Fibroblast of skin of right biceps (primary cell): ENCODE data around the gene ZNF385C.

ENCODE experiments used
- DNase-seq: peaks from one replicate; pipeline ENCODE4 v3.0.0-alpha.2; 2013

Gene ZNF385C

DNA sequence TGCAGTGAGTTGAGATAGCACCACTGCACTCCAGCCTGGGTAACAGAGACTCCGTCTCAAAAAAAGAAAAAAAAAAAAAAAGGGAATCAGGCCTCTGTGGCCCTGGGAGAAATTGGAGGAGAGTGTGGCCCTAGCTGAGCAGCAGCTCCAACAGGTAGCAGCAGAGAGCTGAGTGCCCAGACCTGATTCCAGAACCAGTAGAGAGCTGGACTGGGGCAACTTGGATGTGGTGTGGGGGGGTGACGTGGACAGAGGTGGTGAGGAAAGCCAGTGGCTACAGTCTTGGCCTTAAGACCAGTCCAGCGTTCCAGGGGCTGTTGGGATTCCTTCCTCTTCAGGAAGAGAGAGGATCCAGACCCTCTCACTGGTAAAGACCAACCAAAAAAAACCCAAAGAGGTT lies 26.0 kb upstream of the ZNF385C start:
- no peak for DNase-seq

DNA sequence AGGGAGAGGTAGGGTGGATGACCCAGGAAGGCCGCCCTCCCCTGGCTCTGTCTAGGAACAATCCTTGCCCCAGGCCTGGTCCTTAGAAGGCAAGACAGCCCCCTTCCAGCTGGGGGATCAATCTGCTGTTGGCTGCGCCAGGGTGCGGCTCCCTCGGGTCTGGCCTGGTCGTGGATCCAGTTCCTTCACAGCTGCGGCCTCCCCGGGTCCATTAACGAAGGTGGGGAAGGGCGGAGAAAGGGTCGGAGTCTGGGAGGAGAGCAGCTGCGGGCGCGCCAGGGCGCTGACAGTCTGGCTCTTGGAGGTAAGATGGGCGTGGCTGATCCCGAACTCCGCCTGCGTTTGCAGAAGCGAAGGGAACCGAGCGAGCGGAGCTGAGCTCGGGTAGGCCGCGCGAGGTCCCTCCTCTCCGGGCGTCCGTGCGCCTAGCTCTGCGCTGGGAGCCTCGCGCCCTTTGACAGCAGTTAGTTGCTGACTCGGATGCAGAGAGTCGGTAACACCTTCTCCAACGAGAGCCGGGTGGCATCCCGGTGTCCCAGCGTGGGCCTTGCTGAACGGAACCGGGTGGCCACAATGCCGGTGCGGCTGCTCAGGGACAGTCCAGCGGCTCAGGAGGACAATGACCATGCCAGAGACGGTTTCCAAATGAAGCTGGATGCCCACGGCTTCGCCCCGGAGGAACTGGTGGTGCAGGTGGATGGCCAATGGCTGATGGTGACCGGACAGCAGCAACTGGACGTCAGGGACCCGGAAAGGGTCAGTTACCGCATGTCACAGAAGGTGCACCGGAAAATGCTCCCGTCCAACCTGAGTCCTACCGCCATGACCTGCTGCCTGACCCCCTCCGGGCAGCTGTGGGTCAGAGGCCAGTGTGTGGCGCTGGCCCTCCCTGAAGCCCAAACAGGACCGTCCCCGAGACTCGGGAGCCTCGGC lies 24.4 kb upstream of the ZNF385C start, which contains the start of gene HSPB9:
HSPB9 (plus strand) TSS at position 434 of the 933 bp plus-strand sequence; CDS start at position 481, 47 bp downstream.
- DNase-seq: no peak

DNA sequence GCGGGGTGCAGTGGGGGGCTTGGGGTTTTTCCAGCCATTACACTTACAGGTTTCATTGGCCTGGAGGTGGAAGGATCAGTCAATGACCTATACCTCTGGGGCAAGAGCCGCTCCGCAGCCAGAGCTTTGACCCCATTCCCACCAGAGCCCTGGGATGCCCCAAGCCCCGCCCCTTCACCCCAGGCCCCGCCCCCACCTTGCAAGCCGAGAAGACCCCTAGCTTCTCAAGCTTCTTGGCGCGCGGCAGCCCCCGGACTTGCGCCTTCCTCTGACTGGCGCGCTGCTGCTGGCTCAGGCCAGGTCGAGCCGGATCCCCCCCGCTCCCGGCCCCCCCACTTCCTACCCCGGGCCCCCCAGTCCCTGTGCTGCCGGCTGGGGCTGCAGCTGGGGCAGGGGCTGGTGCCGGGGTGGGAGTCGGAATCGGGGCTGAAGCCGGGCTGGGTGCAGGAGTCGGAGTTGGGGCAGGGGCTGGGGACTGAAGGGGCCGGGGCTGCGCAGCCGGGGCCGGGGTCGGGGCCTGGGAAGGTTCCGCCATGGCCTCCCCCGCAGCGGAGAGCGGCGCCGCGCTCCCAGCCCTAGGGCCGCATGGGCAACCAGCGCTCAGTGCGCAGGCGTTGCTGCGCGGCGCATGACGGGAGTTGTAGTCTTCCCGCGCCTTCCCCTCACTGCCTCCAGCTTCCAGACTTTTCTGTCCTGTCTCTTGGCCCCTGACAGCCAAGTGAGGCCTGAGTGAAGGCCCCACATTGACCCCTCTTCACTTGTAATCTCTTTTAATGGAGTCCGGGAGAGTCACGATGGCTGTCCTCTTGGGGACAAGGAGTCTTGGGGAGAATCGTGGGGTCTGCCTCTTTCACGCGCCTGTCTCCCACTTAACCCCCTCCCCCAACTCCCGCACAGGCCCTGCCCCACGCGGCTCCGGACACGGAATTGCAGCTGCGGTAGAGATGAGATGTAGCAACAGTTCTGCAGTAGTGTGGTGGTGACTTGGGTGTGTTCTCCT lies 22.8 kb upstream of the ZNF385C start, which contains the start of gene KAT2A:
KAT2A (minus strand) TSS at position 598 of the 1,000 bp plus-strand sequence; CDS start at position 535, 63 bp downstream.
- DNase-seq: peak; percentile 81

GRCh38 chr17:42120161-42120769 lies 22.0 kb upstream of the ZNF385C start:
- DNase-seq: no peak

GRCh38 chr17:42119301-42119700 lies 21.0 kb upstream of the ZNF385C start:
- DNase-seq: no peak

DNA sequence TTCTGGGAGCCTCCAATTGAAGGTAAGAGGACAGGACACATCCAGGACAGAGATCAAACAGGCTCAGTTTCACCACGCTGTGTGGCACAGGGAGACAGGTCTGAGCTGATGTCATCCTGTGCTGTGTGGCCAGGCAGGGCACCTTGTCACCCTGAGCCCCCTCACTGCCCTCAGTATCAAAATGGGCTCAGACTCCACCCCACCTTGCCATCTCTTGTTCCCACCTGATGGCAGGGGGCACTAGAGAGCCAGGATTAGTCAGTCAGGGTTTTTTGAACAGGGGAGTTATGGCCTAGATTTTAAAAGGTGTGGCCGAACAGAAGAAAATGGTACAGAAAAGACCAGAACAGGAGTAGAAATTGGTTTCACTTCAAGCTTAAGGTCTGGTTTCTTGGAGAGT lies 20.3 kb upstream of the ZNF385C start:
- DNase-seq: no peak

GRCh38 chr17:42118126-42118510 lies 19.8 kb upstream of the ZNF385C start:
- DNase-seq: no peak

- DNase-seq: no peak
These were observed 19.3 kb upstream of the ZNF385C start for GRCh38 chr17:42117397-42118125.

- peak; percentile 72 for DNase-seq
These were observed 18.6 kb upstream of the ZNF385C start for GRCh38 chr17:42116705-42117396.

GRCh38 chr17:42114118-42114517 lies 15.8 kb upstream of the ZNF385C start:
- DNase-seq: no peak

DNA sequence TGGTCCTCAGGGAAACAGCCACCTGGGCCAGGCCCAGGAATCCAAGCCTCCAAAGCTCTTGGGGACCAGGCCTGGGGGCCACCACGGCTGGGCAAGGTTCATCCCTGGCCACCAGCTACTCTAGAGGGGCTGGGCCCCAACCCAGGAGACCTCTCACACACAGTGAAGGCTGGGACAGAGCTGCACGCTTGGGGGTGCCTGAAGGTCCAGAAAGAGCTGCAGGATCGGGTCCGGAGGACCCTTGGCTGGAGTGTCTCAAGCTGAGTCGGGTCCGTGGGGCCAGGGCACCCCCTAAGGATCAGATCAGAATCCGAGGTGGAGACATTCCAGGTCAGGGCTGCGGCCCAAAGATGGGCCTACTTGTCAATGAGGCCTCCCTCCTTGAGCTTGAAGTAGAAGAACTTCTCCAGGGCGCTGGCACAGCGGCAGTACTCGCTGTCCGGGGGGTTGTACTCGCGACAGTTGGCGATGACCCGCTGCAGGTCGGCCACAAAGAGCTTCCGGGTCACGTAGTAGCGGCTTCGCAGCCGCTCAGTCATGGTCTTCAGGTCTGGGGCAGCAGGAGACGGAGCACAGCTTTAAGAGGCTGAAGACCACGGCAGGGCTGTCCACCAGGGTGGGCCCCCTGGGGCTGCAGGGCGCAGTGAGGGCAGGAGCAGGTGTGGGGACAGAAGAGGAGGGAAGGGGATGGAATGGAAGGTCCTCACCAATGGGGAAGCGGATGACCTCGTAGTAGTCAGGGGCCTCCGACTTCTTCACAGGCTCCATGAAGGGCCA lies 15.2 kb upstream of the ZNF385C start:
- DNase-seq: no peak

DNA sequence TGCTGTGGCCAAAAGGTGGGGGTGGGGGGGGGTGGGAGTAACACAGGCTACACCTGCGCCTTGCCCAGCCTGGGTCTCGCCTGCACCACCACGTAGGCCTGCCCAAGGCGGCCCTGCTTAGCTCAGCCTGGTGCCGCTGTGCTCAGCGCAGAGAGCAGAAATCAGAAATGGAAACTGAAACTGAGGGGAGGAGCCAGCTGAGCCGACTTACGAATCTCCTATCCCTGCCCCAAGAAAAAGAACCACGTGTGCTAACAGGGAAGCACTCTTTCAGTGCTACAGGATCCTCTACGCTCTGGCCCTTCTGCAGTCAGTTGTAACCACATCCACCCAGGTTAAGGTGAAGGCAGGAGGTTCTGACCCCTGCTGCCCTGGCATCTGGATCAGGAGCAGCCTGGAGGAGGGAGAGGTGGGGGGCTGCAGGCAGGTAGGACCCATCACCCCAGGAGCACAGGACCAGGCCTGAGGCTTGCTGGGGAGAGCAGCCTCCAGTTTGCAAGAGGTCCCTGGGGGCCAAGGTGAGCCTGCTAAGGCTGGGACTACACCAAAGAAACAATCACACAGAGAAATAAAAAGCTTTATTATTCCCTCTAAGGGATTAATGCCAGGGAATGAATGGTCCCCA lies 14.4 kb upstream of the ZNF385C start, which contains the start of gene DHX58:
DHX58 (minus strand) TSS at position 163 of the 625 bp plus-strand sequence. CDS start 822 bp downstream, outside the sequence.
- peak; percentile 79 for DNase-seq

DNA sequence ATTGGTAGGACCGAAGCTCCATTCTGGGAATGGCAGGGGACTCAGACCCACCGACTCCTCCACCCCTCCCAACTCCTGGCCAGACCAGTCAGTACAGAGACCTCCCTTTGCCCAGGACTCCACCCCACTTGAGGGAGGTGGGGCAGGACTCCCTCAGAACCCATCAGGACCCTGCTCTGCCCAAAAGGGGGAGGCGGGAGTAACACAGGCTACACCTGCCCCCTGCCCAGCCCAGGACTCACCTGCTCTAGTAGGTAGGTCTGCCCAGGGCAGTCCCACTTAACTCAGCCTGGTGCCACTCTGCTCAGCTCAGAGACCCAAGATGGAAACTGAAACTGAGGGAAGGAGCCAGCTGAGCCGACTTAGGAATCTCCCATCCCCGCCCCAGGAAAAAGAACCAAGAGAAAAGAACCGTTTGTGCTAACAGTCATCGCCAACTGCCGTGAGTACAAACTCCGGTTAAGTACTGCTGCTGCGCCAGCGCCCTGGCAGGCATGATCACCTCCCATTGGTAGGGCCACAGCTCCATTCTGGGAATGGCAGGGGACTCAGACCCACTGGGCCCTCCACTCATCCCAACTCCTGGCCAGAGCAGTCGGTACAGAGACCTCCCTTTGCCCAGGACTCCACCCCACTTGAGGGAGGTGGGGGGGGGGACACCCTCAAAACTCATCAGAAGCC lies 13.7 kb upstream of the ZNF385C start:
- DNase-seq: peak; percentile 22

DNA sequence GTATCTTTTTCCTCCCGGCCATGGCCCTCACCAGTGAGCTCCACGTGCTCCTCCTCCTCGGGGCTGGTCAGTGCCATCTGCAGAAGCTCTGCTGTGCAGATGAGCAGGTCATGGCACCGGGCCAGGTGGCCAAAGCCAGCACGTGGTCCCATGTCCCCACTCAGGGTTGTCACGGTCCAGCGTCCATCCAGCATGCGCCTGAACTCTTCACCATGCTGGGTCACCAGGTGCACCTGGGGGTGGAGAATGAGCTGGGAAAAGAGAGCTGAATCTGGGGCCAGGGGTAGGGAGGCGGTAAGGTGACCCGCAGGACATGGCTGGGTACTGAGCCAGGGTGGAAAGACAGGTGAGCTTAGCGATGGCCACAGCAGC lies 13.0 kb upstream of the ZNF385C start:
- no peak for DNase-seq

DNA sequence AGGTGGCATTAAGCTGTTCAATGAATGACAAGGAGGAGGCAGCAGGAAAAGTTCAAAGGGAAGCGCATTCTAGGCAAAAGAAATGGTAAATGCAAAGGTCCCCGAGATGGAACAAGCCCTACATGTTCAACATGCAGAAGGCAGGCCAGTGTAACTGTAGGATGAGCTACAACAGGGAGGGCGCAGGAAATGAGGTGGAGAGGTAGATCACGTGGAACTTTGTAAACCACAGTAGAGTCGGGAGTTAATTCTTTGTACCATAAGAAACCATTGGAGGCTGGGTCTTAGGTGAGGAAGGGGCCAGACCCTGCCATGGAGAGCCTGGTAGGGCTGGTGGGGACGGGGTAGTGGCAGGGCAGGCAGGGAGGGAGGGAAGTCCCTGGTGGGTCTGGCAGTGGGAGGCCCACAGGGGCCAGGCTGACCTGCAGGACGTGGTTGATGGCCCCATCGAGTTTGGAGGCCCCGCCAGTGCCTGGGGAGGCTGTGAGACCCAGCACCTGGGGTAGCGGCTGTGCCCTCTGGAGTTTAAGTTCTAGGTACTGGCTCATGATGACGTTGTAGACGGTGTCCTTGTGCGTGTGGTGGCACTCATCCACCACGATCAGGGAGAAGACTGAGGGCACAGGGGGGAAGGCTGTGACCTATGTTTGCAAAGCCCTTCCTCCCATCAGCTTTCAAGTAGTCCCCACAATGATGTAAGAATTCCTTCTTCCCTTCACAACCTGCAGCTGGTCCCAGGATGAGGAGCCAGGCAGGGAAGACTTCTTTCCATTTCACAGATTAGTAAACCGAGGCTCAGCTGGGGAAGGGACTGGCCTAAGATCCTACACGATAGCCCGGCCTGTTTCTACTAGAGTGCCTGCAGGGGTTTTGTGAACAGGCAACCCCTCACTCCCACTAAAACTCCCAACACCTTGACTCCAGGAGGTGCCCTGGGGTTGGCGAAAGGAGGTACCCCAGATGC lies 12.3 kb upstream of the ZNF385C start:
- no peak for DNase-seq

- no peak for DNase-seq
These were observed 10.8 kb upstream of the ZNF385C start for GRCh38 chr17:42109086-42109485.

DNA sequence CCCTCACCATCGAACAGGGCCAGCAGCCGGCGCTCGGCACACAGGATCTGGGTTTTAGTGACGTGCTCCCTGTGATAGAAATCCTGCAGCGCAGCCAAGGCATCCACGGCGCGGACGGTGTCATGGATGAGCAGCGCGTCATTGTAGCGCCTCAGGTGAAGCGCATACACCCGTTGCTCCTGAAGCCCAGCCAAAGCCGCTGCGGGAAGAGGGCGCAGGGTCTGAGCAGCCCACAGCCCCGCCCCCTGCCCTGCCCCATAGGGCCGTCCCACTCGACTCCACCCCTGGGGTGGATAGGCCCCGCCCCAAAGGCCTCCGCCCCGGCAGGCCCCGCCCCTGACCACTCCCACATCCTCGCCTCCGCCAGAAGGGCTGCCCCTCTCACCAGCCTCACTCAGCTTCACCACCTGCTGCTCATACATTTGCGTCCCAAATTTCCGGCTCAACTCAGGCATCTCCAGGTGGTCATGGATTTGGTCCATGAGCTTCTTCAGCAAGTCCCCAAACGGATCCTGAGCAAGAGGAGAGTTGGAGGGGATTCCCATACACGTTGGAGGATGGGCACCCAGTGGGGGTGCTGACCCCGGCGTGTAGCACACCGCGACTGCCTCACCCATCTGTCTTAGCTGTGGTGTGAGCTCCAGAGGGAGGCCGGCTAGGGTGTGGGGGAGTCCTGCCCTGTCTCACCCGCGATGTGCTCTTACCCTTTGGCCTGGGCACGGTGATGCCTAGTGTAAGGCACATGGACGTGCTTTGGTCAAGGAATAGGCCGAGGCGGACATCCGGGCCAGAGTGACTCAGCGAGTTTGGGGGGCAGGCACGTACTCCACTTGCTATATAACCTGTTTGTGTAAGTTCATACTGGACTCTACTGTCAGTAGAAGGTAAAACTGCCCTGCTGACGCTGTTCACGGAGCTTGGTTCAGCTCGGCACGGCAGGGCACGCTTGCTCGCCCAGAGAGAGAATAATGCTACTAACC lies 9.6 kb upstream of the ZNF385C start:
- DNase-seq: peak; percentile 68
